Stimulated activated effector memory CD8-positive, alpha-beta T cell treated with anti-CD3 and anti-CD28 coated beads, Interleukin-12 subunit alpha, Interleukin-12 subunit beta, amount 100 ng/mL, for 72 hours (primary cell): ENCODE measurements around the gene CENPX.
A peak's percentile ranks its signal among the peaks of the same experiment; 100 is the strongest.

Experiments used
- ATAC-seq: fragments of 150-1000 bp; cut with Tn5 transposase; 2 replicates; pipeline ENCODE4 v1.10.0; 2021
- DNase-seq, 2 donors: peaks; one replicate each; pipeline ENCODE4 v3.0.0; 2021 to 2022; ENCODE audit warnings: low spot score in 2 of 2
- H3K27ac Mint-ChIP-seq: one replicate; pipeline ENCODE4 v1.8.0; 2022; ENCODE audit warnings: mild to moderate bottlenecking, mixed read lengths
- H3K36me3 Mint-ChIP-seq: one replicate; pipeline ENCODE4 v1.8.0; 2022; ENCODE audit warnings: mild to moderate bottlenecking, mixed read lengths
- H3K4me1 Mint-ChIP-seq: one replicate; pipeline ENCODE4 v1.8.0; 2022; ENCODE audit warnings: mixed read lengths
- H3K4me3 Mint-ChIP-seq: one replicate; pipeline ENCODE4 v1.8.0; 2022; ENCODE audit warnings: mild to moderate bottlenecking, mixed read lengths
- H3K9me3 Mint-ChIP-seq: one replicate; pipeline ENCODE4 v1.8.0; 2022; ENCODE audit warnings: mixed read lengths

The CENPX gene

DNA sequence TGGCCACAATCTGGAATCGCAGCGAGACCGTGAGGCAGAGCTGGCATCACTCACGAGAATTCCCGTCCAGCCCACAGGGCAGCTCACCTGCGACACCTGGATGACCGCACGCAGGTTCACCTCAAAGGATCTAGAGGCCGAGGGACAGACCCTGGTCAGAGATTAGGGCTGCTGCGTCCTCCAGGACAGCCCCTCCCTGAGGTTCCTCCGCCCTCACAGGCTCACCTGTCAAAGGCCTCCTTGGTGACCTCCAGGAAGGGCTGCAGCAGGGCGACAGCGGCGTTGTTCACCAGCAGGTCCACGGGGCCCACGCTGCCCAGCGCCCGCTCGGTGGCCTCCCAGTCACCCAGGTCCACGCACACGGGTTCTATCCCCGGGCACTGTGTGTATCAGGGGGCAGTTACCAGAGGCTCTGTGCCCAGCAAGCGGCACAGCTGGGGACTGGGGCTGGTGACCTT, 14.0 kb upstream of the CENPX start:
- DNase-seq, result no peak
- ATAC-seq, result no peak
- H3K9me3 Mint-ChIP-seq, result no peaks in the 10 kb centered on the region
- no peak overlapping the region for H3K27ac Mint-ChIP-seq
- peaks cover 16% of the 10 kb centered on the region for H3K4me1 Mint-ChIP-seq
- peaks cover 7% of the 10 kb centered on the region for H3K36me3 Mint-ChIP-seq
- H3K4me3 Mint-ChIP-seq, result peak overlapping the region; percentile 84

DNA sequence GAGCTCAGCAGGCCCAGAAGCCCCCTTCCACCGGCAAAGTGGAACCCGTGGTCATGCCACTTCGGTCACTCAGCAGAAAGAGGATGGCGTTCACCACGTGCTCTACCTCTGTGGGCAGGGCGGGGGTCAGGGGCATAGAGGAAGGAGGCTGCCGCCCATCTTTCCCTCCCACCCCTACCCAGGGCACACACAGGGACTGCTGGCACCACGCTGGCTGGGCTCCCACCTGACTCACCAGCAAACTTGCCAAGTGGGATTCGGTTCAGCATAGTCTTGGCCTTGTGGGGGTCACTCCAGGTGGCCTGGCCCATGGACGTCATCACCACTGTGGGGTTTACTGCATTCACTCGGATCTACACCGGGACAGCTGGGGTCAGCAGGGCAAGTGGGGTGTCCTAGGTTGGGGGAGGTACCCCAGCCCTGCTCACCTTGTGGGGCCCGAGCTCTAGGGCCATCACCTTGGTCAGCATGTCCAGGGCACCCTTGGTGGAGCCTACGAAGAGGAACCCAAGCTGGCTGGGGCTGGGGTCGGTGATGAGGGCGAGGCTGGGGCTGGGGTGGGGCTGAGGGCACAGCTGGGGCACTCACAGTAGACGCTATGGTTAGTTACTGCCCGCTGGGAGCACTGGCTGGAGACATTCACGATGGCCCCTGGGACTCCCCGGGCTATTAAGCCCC, 13.4 kb upstream of the CENPX start:
- Mint-ChIP-seq H3K27ac (no peak overlapping the region), H3K36me3 (peaks cover 7% of the 10 kb centered on the region), H3K4me1 (peaks cover 16% of the 10 kb centered on the region), H3K4me3 (peak overlapping the region; percentile 84), H3K9me3 (no peaks in the 10 kb centered on the region)
- DNase-seq, result no peak
- ATAC-seq, result no peak

DNA sequence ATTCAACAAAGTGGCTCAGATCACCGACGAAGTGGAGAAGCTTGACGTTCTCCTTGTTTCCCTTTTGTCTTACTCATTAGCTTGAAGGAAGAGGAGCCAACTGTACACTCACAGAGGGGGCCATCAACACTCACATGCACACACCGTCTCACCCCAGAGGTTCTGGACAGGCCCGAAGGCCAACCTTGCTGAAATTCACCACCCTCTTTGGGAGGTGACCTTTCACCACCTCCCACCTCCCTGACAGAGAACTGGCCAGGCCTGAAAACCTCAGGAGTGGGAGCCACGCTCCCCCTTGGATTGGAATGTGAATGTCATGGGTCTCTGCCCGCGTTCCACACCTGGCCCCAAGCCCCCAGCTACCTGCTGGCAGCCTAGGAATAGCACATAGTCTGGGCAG, 12.8 kb upstream of the CENPX start:
- ATAC-seq (no peak), DNase-seq (no peak)
- Mint-ChIP-seq H3K4me1 (peaks cover 19% of the 10 kb centered on the region), H3K27ac (no peak overlapping the region), H3K4me3 (peak overlapping the region; percentile 84), H3K9me3 (no peaks in the 10 kb centered on the region), H3K36me3 (peaks cover 7% of the 10 kb centered on the region)

DNA sequence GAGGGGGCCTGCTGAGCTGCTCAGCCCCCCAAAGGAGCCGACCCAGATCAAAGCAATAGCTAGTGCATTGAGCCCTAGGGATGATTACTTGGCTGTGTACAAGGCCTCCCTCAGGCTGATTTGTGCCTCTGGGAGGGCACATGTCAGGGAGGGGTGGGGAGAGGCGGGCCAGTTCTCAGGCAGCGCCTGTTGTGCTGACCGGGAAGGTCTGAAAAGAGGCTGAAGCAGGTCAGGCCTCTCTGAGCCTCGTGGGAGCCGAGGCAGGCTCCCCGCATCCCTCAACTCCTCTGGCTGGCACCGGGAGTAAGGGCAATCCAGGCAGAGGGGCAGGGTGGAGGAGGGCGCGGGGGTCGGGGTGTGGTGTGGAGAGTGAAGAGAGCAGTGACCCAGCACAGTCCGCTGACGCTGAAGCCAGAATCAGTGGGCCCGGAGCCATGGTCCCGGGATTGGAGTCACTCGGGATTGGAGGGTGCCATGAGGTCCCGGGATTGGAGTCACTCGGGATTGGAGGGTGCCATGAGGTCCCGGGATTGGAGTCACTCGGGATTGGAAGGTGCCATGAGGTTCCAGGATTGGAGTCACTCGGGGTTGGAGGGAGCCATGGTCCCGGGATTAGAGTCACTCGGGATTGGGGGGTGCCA, 11.8 kb upstream of the CENPX start:
- no peak for DNase-seq
- Mint-ChIP-seq H3K27ac (no peak overlapping the region), H3K4me3 (no peak overlapping the region), H3K36me3 (peaks cover 13% of the 10 kb centered on the region), H3K4me1 (peaks cover 26% of the 10 kb centered on the region), H3K9me3 (no peaks in the 10 kb centered on the region)
- no peak for ATAC-seq

DNA sequence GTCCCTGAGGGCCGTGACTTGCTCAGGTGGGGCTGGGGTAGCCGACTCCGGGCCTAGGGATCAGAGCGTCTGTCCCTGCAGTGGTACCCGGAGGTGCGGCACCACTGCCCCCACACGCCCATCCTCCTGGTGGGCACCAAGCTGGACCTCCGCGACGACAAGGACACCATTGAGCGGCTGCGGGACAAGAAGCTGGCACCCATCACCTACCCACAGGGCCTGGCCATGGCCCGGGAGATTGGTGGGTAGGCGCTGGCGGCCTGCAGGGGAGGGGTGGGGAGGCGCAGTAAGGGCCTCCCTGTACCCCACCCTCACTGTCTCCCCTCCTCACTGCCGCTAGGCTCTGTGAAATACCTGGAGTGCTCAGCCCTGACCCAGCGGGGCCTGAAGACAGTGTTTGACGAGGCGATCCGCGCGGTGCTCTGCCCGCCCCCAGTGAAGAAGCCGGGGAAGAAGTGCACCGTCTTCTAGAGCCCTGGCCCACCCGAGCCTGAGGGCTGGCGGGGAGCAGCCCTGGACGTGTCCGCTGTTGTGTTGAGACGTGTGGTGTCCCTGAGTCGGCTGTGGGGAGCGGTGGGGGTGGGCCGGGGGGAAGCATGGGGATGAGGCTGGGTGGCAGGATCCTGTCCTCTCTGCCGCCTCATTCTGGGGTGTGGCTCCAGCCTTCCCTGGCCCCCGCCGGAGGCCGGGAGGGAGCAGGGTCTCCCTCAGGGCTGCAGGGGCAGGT, 10.8 kb upstream of the CENPX start:
- no peaks in the 10 kb centered on the region for H3K9me3 Mint-ChIP-seq
- no peak overlapping the region for H3K27ac Mint-ChIP-seq
- peaks cover 17% of the 10 kb centered on the region for H3K36me3 Mint-ChIP-seq
- no peak for DNase-seq
- peaks cover 20% of the 10 kb centered on the region for H3K4me1 Mint-ChIP-seq
- ATAC-seq, result no peak
- H3K4me3 Mint-ChIP-seq, result no peak overlapping the region

DNA sequence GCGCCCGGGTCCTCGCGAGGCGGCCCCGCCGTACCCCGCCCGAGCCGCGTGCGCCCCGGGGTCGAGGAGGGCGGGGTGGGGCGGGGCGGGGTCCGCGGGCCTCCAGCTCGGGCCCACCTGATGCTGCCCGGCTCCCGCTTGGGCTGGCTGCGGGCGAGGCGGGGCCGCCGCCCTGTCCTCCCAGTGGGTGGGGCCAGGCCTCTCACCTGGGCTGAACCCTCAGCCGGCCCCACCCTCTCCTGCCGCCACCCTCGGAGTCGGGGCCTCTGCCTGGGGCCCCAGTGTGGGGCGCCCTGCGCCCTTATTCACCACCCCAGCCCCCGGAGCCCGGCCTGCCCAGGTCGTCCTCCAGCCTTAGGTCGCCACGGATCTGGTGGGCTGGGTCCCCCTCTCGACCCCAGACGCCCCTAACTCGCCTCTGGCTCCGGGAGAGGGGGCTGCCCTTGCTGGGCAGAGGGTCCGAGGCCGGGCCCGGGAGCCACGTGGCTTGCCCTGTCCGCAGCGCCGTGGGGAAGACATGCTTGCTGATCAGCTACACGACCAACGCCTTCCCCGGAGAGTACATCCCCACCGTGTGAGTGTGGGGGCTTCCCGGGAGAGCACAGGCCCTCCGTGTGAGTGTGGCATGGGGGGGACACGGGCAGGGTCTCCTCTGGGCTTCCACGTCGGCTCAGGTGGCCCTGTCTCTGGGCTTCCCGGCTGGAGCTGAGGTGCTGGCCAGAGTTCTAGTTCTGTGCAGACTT, 9.4 kb upstream of the CENPX start:
- H3K27ac Mint-ChIP-seq, result no peak overlapping the region
- peaks cover 24% of the 10 kb centered on the region for H3K36me3 Mint-ChIP-seq
- H3K4me3 Mint-ChIP-seq, result peak overlapping the region; percentile 41
- H3K9me3 Mint-ChIP-seq, result no peaks in the 10 kb centered on the region
- ATAC-seq, result peak; percentile 48
- DNase-seq, result no peak
- peaks cover 19% of the 10 kb centered on the region for H3K4me1 Mint-ChIP-seq

DNA sequence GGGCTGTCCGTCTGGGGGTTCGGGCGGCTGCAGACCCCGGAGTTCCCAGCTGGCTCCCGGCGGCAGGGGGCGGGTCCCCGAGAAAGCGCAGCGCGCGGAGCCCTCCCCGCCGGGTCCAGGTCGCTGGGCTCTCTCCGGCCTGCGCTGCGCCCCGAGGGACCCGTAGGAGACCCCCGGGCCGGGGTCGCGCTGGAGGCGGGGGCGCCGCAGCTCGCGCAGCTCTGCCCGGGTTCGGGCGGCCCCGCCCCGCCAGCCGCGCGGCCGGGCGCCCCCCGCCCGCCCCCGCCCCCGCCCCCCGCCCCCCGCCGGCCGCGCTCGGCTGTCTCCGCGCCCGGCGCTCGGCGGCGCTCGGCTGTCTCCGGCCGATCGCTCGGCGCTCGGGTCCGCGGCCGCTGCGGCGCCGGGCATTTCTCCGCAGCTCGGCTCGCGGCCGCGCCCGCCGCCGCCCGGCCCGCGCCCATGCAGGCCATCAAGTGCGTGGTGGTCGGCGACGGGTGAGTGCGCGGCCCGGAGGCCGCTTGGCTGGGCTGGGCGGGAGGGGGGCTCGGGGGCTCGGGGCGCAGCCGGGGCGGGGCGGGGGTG, 8.7 kb upstream of the CENPX start, which contains the start of gene RAC3:
Gene RAC3, plus strand, starts transcription at position 376 of the 582 bp plus-strand sequence. Its CDS starts 84 bp downstream, at position 460.
- DNase-seq (no peak), ATAC-seq (peak; percentile 33)
- H3K9me3 Mint-ChIP-seq, result no peaks in the 10 kb centered on the region
- H3K4me3 Mint-ChIP-seq, result peak within 1 kb of the TSS; percentile 78
- H3K4me1 Mint-ChIP-seq, result peaks cover 20% of the 10 kb centered on the region
- peaks cover 24% of the 10 kb centered on the region for H3K36me3 Mint-ChIP-seq
- no peak within 1 kb of the TSS for H3K27ac Mint-ChIP-seq

DNA sequence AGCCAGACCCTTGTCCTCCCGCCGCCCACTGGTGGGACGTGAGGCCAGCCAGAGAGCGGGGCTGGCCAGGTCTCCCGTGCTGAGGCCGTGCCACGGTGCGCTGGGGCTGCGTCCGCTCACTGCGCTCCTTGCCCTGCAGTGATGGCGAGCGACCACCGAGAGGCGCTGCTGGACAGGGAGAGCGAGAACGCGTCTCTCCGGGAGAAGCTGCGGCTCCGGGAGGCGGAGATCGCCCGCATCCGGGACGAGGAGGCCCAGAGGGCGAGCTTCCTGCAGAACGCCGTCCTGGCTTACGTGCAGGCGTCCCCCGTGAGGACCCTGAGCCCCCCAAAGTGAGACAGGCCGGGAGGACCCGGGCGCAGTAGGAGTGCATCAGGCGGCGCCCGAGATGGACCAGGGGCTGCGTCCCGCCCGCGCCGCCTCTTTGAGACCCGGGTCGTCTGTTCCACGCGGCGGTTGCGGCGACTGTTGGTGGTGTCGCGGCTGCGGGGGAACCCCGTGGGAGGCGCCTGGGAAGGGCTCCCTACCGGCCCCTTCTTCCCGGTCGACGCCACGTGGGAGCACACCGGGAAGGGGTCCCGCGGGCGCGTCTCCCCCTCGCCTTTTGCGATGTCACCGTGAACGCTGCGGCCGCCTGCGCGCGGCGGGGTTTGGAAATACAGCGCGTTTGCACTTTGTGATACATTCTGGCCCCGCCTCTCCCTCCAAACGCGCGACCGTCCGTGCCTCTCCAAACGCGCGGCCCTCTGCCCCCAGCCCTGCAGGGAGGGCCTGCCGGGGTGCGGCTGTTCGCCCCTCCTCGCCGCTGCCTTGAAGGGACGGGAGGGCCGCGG, 8.0 kb upstream of the CENPX start:
- peak; percentile 87 to 94 for DNase-seq
- Mint-ChIP-seq H3K9me3 (no peaks in the 10 kb centered on the region), H3K4me1 (peaks cover 20% of the 10 kb centered on the region), H3K4me3 (peak overlapping the region; percentile 78), H3K27ac (no peak overlapping the region), H3K36me3 (peaks cover 24% of the 10 kb centered on the region)
- peak; percentile 76 for ATAC-seq

DNA sequence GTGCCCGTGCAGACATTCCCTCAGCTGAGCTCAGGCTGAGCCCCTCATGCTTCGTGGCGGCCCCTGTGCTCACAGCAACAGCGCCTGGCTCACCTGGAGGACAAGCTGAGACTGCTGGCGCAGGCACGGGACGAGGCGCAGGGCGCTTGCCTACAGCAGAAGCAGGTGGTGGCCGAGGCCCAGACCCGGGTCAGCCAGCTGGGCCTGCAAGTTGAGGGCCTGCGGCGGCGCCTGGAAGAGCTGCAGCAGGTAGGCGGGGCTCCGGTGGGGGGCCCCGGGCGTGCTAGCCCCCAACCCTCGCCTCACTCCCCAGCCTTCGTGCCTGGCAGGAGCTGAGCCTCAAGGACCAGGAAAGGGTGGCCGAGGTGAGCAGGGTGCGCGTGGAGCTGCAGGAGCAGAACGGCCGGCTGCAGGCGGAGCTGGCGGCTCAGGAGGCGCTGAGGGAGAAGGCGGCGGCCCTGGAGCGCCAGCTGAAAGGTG, 7.4 kb upstream of the CENPX start:
- peaks cover 20% of the 10 kb centered on the region for H3K4me1 Mint-ChIP-seq
- peaks cover 21% of the 10 kb centered on the region for H3K36me3 Mint-ChIP-seq
- H3K9me3 Mint-ChIP-seq, result no peaks in the 10 kb centered on the region
- peak overlapping the region; percentile 78 for H3K4me3 Mint-ChIP-seq
- H3K27ac Mint-ChIP-seq, result no peak overlapping the region
- no peak for DNase-seq
- ATAC-seq, result no peak

DNA sequence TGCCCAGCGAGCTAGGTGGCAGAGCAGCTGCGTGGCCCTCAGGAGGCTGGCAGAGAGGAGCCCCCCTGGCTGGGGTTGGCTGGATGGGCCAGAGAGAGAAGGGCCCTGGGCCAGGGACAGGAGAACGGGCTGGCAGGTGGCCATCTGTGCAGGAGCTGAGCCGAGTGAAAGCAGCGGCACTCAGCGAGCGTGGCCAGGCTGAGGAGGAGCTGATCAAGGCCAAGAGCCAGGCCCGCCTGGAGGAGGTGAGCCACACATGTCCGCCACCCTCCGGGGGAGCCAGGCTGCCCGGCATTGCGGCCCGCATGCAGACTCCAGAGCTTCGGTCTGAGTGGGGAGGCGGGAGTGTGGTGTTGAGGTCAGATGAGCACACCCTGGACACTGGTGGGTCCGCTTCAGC, 6.7 kb upstream of the CENPX start:
- ATAC-seq, result no peak
- Mint-ChIP-seq H3K9me3 (no peaks in the 10 kb centered on the region), H3K4me1 (peaks cover 21% of the 10 kb centered on the region), H3K36me3 (peaks cover 17% of the 10 kb centered on the region), H3K4me3 (peak overlapping the region; percentile 78), H3K27ac (no peak overlapping the region)
- no peak for DNase-seq

DNA sequence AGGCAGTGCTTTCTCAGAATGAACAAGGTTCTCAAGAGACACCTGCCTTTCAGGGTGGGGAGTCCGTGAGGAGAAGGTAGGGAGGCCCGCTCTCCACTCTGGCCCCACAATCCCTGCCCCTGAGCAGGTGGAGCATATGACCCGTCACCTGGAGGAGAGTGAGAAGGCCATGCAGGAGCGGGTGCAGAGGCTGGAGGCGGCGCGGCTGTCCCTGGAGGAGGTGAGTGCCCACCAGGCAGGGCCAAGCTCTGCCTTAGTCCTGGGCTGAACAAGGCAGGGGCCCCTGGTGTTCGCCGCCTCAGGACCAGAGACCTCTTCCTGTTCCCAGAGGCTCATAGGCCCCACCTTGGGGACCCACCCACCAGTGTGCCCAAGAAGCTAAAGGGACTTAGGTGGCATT, 6.3 kb upstream of the CENPX start:
- no peak for ATAC-seq
- peaks cover 17% of the 10 kb centered on the region for H3K36me3 Mint-ChIP-seq
- peaks cover 25% of the 10 kb centered on the region for H3K4me1 Mint-ChIP-seq
- H3K4me3 Mint-ChIP-seq, result peak overlapping the region; percentile 78
- no peak for DNase-seq
- no peak overlapping the region for H3K27ac Mint-ChIP-seq
- H3K9me3 Mint-ChIP-seq, result no peaks in the 10 kb centered on the region

DNA sequence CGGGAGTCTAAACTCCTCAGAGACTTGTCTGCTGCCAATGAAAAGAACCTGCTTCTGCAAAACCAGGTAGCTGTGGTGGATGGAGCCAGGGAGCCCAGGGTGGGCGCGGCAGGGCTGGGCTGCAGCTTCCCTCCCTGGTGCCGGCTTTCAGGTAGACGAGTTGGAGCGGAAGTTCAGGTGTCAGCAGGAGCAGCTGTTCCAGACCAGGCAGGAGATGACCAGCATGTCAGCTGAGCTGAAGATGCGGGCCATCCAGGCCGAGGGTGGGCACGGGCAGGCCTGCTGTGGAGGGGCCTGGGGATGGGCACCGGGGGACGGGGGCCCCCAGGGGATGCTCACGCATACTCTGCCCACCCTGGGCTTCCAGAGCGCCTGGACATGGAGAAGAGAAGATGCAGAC, 5.6 kb upstream of the CENPX start:
- Mint-ChIP-seq H3K36me3 (peaks cover 17% of the 10 kb centered on the region), H3K4me3 (no peak overlapping the region), H3K4me1 (peaks cover 28% of the 10 kb centered on the region), H3K27ac (no peak overlapping the region), H3K9me3 (no peaks in the 10 kb centered on the region)
- ATAC-seq (no peak), DNase-seq (no peak)

DNA sequence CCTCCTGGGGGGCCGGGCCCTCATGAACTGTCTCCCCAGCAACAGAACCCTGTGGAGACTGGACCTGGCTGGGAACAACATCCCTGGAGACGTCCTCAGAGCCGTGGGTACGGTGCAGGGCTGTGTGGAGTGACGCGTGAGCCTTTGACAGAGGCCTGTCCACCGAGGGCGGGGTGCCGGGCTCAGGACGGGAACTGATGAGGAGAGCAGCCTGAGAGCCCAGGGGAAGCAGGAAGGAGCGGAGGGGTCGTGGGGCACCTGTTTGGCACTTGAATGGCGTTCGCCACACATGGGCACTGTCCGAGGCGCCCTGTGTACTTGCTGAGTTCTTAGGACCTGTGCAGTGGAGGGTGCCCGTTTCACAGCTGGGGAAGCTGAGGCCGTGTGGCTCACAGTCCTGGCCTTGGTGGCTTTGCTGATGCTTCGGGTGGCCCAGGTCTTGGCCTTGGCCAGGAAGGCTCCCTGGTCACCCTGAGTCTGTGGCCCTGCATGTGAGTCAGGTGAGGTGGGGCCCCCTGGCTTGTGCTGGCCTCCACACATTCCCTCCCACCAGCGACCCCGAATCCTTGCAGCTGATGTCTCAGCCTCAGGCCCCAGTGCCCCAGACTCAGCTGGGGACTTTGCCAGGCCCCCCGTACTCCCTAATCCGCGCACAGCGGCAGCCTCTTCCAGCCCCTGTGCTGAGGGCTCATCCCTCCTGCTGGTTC, 2.9 kb upstream of the CENPX start:
- Mint-ChIP-seq H3K4me3 (no peak overlapping the region), H3K27ac (no peak overlapping the region), H3K9me3 (no peaks in the 10 kb centered on the region), H3K36me3 (peaks cover 29% of the 10 kb centered on the region), H3K4me1 (peaks cover 38% of the 10 kb centered on the region)
- DNase-seq (no peak), ATAC-seq (no peak)

DNA sequence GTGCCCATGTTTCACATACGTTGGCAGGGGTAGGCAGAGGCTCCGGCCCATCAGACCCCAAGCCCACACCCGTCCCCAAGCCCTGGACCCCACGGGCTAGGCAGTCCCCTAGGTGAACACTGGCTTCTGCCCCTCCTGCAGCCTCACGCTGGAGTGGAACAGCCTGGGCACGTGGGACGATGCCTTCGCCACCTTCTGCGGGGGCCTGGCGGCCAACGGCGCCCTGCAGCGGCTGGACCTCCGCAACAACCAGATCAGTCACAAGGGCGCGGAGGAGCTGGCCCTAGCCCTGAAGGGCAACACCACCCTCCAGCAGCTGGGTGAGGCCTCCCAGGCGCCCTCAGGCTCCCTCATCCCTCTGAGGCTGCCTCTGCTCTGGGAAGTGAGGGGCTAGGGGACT, 2.2 kb upstream of the CENPX start:
- peaks cover 41% of the 10 kb centered on the region for H3K4me1 Mint-ChIP-seq
- no peaks in the 10 kb centered on the region for H3K9me3 Mint-ChIP-seq
- DNase-seq (no peak), ATAC-seq (no peak)
- no peak overlapping the region for H3K4me3 Mint-ChIP-seq
- no peak overlapping the region for H3K27ac Mint-ChIP-seq
- H3K36me3 Mint-ChIP-seq, result peaks cover 27% of the 10 kb centered on the region
